H1 (cell line): ENCODE results near the gene ZNF385C. TPM values are rescaled to one million over a fixed set of nuclear protein-coding genes. Genes with fewer than 3 reads are reported as not detected.

Source experiments
- CTCF ChIA-PET: fragments of 300-600 bp; sonication (Branson Sonifier 250); formaldehyde crosslinking; loops from one replicate; lab custom pipeline; 2021; ENCODE audit not compliant: partially characterized antibody; lab: Charles Lee
- POLR2A ChIA-PET: fragments of 300-600 bp; sonication (Branson Sonifier 250); formaldehyde crosslinking; loops from one replicate; lab custom pipeline; 2021; ENCODE audit warnings: inconsistent platforms; ENCODE audit not compliant: partially characterized antibody; lab: Charles Lee
- DNase-seq, 2 experiments: peaks; one replicate each; pipeline versions ENCODE4 v3.0.0 to v3.0.0-alpha.2; 2010 to 2022; ENCODE audit warnings: low spot score in 2 of 2, low read depth in 1 of 2, mixed read lengths in 1 of 2
- FAIRE-seq: peaks from 2 replicates; lab custom pipeline; 2011; peaks lifted over from hg19 to GRCh38; lab: Jason Lieb, UNC
- H2AFZ ChIP-seq: 2 replicates; pipeline ENCODE4 v1.8.1; 2012; ENCODE audit warnings: low read length, inconsistent platforms
- H2AK5ac ChIP-seq: 2 replicates; pipeline ENCODE4 v1.6.1; 2013; ENCODE audit warnings: low read depth, low read length
- H2BK120ac ChIP-seq: replicated peaks from 2 replicates; pipeline ENCODE3; 2013; ENCODE audit warnings: low read depth, low read length, inconsistent platforms
- H2BK12ac ChIP-seq: 2 replicates; pipeline ENCODE4 v1.6.1; 2013; ENCODE audit warnings: low read depth, low read length
- H2BK15ac ChIP-seq: 2 replicates; pipeline ENCODE4 v1.6.1; 2013; ENCODE audit warnings: low read length
- H2BK20ac ChIP-seq: 2 replicates; pipeline ENCODE4 v1.6.1; 2013; ENCODE audit warnings: low read length
- H2BK5ac ChIP-seq: 2 replicates; pipeline ENCODE4 v1.6.1; 2013; ENCODE audit warnings: low read depth, low read length
- H3K14ac ChIP-seq: 2 replicates; pipeline ENCODE4 v1.6.1; 2013; ENCODE audit warnings: inconsistent platforms; ENCODE audit not compliant: insufficient read length
- H3K18ac ChIP-seq: 2 replicates; pipeline ENCODE4 v1.6.1; 2013; ENCODE audit warnings: low read length; ENCODE audit errors: extremely low read depth
- H3K23ac ChIP-seq: 2 replicates; pipeline ENCODE4 v1.6.1; 2013; ENCODE audit warnings: inconsistent platforms; ENCODE audit not compliant: insufficient read length
- H3K23me2 ChIP-seq: 2 replicates; pipeline ENCODE4 v1.6.1; 2013; ENCODE audit warnings: low read depth, low read length
- H3K27ac ChIP-seq: 2 replicates; pipeline ENCODE4 v1.6.1; 2011; ENCODE audit warnings: low read depth, low read length, inconsistent platforms
- H3K27me3 ChIP-seq, 4 experiments: replicated peaks in 1 of 4; 1 replicate in 1 of 4; 2 replicates in 3 of 4; pipeline versions ENCODE4 v1.6.1 to v1.8.1; 2011 to 2013; ENCODE audit warnings: low read length in 3 of 4, mild to moderate bottlenecking in 3 of 4, inconsistent platforms in 2 of 4, mixed read lengths in 2 of 4, moderate library complexity in 1 of 4; ENCODE audit not compliant: control insufficient read depth in 3 of 4, insufficient read depth in 3 of 4; ENCODE audit errors: extremely low read depth in 1 of 4
- H3K36me3 ChIP-seq, 4 experiments: 2 replicates each; pipeline versions ENCODE4 v1.6.1 to v1.8.1; 2011 to 2013; ENCODE audit warnings: mild to moderate bottlenecking in 4 of 4, low read length in 3 of 4, moderate library complexity in 2 of 4, control low read depth in 1 of 4, inconsistent platforms in 1 of 4; ENCODE audit not compliant: insufficient read depth in 4 of 4, control insufficient read depth in 2 of 4
- H3K4ac ChIP-seq: replicated peaks from 2 replicates; pipeline ENCODE3; 2013; ENCODE audit warnings: low read length, low read depth, mixed read lengths, inconsistent platforms; ENCODE audit not compliant: insufficient read length
- H3K4me1 ChIP-seq, 4 experiments: replicated peaks in 1 of 4; 1 replicate in 1 of 4; 2 replicates in 3 of 4; pipeline versions ENCODE4 v1.6.1 to v1.8.1; 2011 to 2013; ENCODE audit warnings: low read length in 3 of 4, inconsistent platforms in 2 of 4, mixed read lengths in 1 of 4; ENCODE audit not compliant: insufficient read depth in 4 of 4, control insufficient read depth in 3 of 4
- H3K4me2 ChIP-seq, 2 experiments: 2 replicates each; pipeline versions ENCODE4 v1.6.1 to v1.8.1; 2011 to 2013; ENCODE audit warnings: low read depth in 2 of 2, low read length in 2 of 2, control low read depth in 1 of 2, inconsistent platforms in 1 of 2, mild to moderate bottlenecking in 1 of 2; ENCODE audit not compliant: insufficient read depth in 1 of 2
- H3K4me3 ChIP-seq, 4 experiments: fragments of 200-600, 300-600 bp in 1 of 4; sonication (generic), shearing (Covaris generic), sonication (Bioruptor Twin) in 1 of 4; 2 replicates each; pipeline versions ENCODE4 v1.5.1 to v1.8.1; 2011 to 2016; ENCODE audit warnings: low read length in 4 of 4, low read depth in 3 of 4, control low read depth in 2 of 4, inconsistent platforms in 2 of 4, mild to moderate bottlenecking in 2 of 4, mixed read lengths in 1 of 4, moderate library complexity in 1 of 4; ENCODE audit not compliant: insufficient read depth in 2 of 4; ENCODE audit errors: extremely low read depth in 1 of 4
- H3K56ac ChIP-seq: replicated peaks from 2 replicates; pipeline ENCODE3; 2013; ENCODE audit warnings: low read depth, mild to moderate bottlenecking, mixed read lengths, low read length, inconsistent platforms; ENCODE audit not compliant: insufficient read length
- H3K79me1 ChIP-seq: 2 replicates; pipeline ENCODE4 v1.6.1; 2013; ENCODE audit warnings: low read depth, low read length, control low read depth
- H3K79me2 ChIP-seq, 2 experiments: 2 replicates each; pipeline versions ENCODE4 v1.6.1 to v1.8.1; 2012 to 2013; ENCODE audit warnings: low read length in 2 of 2, mild to moderate bottlenecking in 2 of 2, inconsistent platforms in 1 of 2; ENCODE audit not compliant: insufficient read depth in 2 of 2, control insufficient read depth in 1 of 2
- H3K9ac ChIP-seq, 4 experiments: replicated peaks in 1 of 4; 1 replicate in 1 of 4; 2 replicates in 3 of 4; pipeline versions ENCODE4 v1.6.1 to v1.8.1; 2011 to 2013; ENCODE audit warnings: low read depth in 3 of 4, low read length in 3 of 4, control low read depth in 2 of 4, mild to moderate bottlenecking in 2 of 4, moderate library complexity in 2 of 4, inconsistent platforms in 1 of 4; ENCODE audit errors: extremely low read depth in 1 of 4
- H3K9me3 ChIP-seq, 2 experiments: 2 replicates each; pipeline versions ENCODE4 v1.6.1 to v1.8.1; 2012 to 2013; ENCODE audit warnings: mild to moderate bottlenecking in 2 of 2, moderate library complexity in 2 of 2, control low read depth in 1 of 2, inconsistent platforms in 1 of 2, low read depth in 1 of 2, low read length in 1 of 2, mixed read lengths in 1 of 2; ENCODE audit not compliant: insufficient read depth in 2 of 2
- H4K20me1 ChIP-seq, 2 experiments: replicated peaks in 1 of 2; 2 replicates each; pipeline versions ENCODE3 to v1.8.1; 2011 to 2013; ENCODE audit warnings: inconsistent platforms in 2 of 2, low read length in 2 of 2, mild to moderate bottlenecking in 1 of 2; ENCODE audit not compliant: insufficient read depth in 2 of 2, control insufficient read depth in 1 of 2
- H4K5ac ChIP-seq: 2 replicates; pipeline ENCODE4 v1.6.1; 2013; ENCODE audit warnings: low read length, low read depth, mixed read lengths, inconsistent platforms; ENCODE audit not compliant: insufficient read length
- H4K8ac ChIP-seq: 2 replicates; pipeline ENCODE4 v1.8.0; 2013; ENCODE audit warnings: mild to moderate bottlenecking, moderate library complexity, low read length, inconsistent platforms; ENCODE audit not compliant: insufficient read depth; ENCODE audit errors: extremely low read depth
- H4K91ac ChIP-seq: replicated peaks from 2 replicates; pipeline ENCODE3; 2013; ENCODE audit warnings: low read length, mixed read lengths, inconsistent platforms; ENCODE audit not compliant: insufficient read length
- ASH2L ChIP-seq: fragments of 200-600, 300-600 bp; sonication (generic); IDR thresholded peaks from one replicate; pipeline ENCODE4 v1.7.1; 2017; ENCODE audit warnings: low read length
- BRCA1 ChIP-seq: IDR thresholded peaks from 2 replicates; pipeline ENCODE4 v1.6.1; 2012; ENCODE audit warnings: low read depth, low read length, improper control_type of control experiment
- CTBP2 ChIP-seq: IDR thresholded peaks from 2 replicates; pipeline ENCODE4 v1.7.0; 2011; ENCODE audit warnings: borderline replicate concordance, mild to moderate bottlenecking, moderate library complexity, mixed read lengths, low read length; ENCODE audit not compliant: insufficient read depth, insufficient read length
- JUND ChIP-seq: IDR thresholded peaks from 2 replicates; pipeline ENCODE4 v1.6.1; 2011; ENCODE audit warnings: mild to moderate bottlenecking, improper control_type of control experiment, low read length
- NANOG ChIP-seq: IDR thresholded peaks from 2 replicates; pipeline ENCODE4 v1.6.1; 2011; ENCODE audit warnings: low read length, low read depth, mild to moderate bottlenecking, inconsistent platforms; ENCODE audit not compliant: insufficient read depth, poor library complexity, severe bottlenecking
- RNF2 ChIP-seq: fragments of 200-900, 300-1000 bp; sonication (generic); IDR thresholded peaks from 2 replicates; pipeline ENCODE4 v1.7.1; 2016; ENCODE audit warnings: borderline replicate concordance, low read depth, mild to moderate bottlenecking, antibody characterized with exemption, low read length; ENCODE audit not compliant: poor library complexity, severe bottlenecking; ENCODE audit errors: missing control alignments
- SIX5 ChIP-seq: IDR thresholded peaks from 2 replicates; pipeline ENCODE4 v1.6.1; 2011; ENCODE audit warnings: mild to moderate bottlenecking, low read depth, low read length
- TBP ChIP-seq: IDR thresholded peaks from 2 replicates; pipeline ENCODE4 v1.6.1; 2011; ENCODE audit warnings: low read depth, low read length, improper control_type of control experiment
- WGBS, 2 experiments: shearing (Covaris generic) in 1 of 2; methylation state at CpG; one replicate each; pipeline versions ENCODE4 v1.1.6 to v1.1.7; 2013 to 2015; ENCODE audit warnings: low lambda C conversion rate in 2 of 2, mixed read lengths in 2 of 2, inconsistent platforms in 1 of 2, low coverage in 1 of 2, missing lambda C conversion rate in 1 of 2; ENCODE audit not compliant: insufficient replicate concordance in 2 of 2, insufficient coverage in 1 of 2, insufficient read length in 1 of 2; ENCODE audit errors: extremely low coverage in 1 of 2, missing lambda C conversion rate in 1 of 2; 5-methylcytosine and 5-hydroxymethylcytosine counted together
- polyA plus RNA-seq, 7 experiments: library from polyadenylated mRNA; depleted of rRNA in 3 of 7; stranded (reverse) in 5 of 7; unstranded in 2 of 7; fragments of >200 nt in 5 of 7; fragments of 200-250 nt in 2 of 7; gene quantifications; 1 replicate in 5 of 7; 2 replicates in 1 of 7; 4 replicates in 1 of 7; pipeline versions ENCODE4 v1.2.1 to v1.2.3, GENCODE V29; 2011 to 2013; ENCODE audit warnings: missing spikeins in 2 of 7, mixed read lengths in 2 of 7
- total RNA-seq: library from RNA; stranded (reverse); fragmentation: NEBNext Ultra II Directional; extraction: Animal tissue kit (Norgen Biotek cat#: 25700); gene quantifications from 2 replicates; pipeline ENCODE4 v1.2.1, GENCODE V29; 2021
- TF ChIP-seq, protein P1 (sequence below): IDR thresholded peaks from 2 replicates; pipeline ENCODE4 v1.6.1; 2012; ENCODE audit warnings: low read length, inconsistent platforms
- TF ChIP-seq, protein P2 (sequence below): IDR thresholded peaks from 2 replicates; pipeline ENCODE4 v1.6.1; 2012; ENCODE audit warnings: inconsistent platforms

ZNF385C gene
- total and polyA plus RNA-seq, 2 of the 8 experiments (the other 6 are each of a cell fraction or from before 2014, with no cell fraction given), result 3.9 to 6.1 TPM

DNA sequence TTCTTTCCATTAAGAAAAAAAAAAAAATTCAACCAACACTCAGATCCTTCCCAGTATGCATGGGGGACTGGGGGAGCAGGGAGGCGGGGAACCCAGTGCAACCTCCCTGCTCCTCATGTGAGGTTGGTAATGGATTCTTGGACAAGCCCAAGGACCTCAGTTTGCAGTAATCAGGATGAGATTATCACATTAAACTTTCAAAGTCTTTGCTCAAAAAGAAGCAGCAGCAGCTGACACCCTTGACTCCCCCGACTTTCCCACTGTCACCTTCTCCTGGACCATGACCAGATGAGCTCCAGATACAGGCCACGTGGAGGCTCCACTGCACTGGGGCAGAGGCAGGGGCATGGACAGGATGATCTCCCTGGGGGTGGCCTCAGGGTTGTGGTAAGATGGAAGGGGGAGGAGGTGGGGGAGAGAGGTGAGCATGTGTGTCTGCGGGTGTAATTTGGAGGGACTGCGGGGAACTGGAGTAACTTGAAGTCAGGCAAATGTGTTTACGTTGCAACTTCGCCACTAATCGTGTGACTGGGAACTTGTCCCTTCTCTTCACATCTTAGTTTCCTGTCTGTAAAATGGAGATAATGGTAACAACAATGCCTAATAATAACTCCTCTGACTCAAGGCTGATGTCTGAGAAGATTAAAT is 19.8 kb downstream of the ZNF385C start:
- no peak overlapping the region for H3K18ac ChIP-seq
- no peaks in the 10 kb centered on the region for H3K36me3 ChIP-seq
- H3K4me1 ChIP-seq, result peaks cover 0 to 4% (median 3%) of the 10 kb centered on the region in 4 experiments; a peak in 3 of 7 replicates
- FAIRE-seq, result no peak
- H3K23ac ChIP-seq, result no peak overlapping the region
- H3K27ac ChIP-seq, result no peak overlapping the region
- H2AK5ac ChIP-seq, result no peak overlapping the region
- no peak overlapping the region for H3K4ac ChIP-seq
- no peak overlapping the region for H3K9ac ChIP-seq
- DNase-seq, result no peak
- no peak overlapping the region for H4K5ac ChIP-seq
- no peak overlapping the region for H2BK120ac ChIP-seq
- no peak overlapping the region for H3K4me3 ChIP-seq
- H2BK12ac ChIP-seq, result peak overlapping the region; percentile 43; the same call in 1 of the 2 replicates
- no peak overlapping the region for H3K14ac ChIP-seq
- no peak overlapping the region for H2BK5ac ChIP-seq
- no peaks in the 10 kb centered on the region for H3K23me2 ChIP-seq
- no peaks in the 10 kb centered on the region for H3K79me1 ChIP-seq
- CTCF ChIA-PET, result interaction anchor here (0.6 to 2.9 kb wide), 3 partner anchors 12 to 43 kb away, joined by 3 to 32 read pairs (median 3); no protein-coding TSS in a partner anchor
- H4K91ac ChIP-seq, result no peak overlapping the region
- H3K79me2 ChIP-seq, result no peaks in the 10 kb centered on the region
- peak overlapping the region; percentile 62; the same call in 1 of the 2 replicates for H4K8ac ChIP-seq
- H4K20me1 ChIP-seq, result no peaks in the 10 kb centered on the region
- H2BK15ac ChIP-seq, result no peak overlapping the region
- no peak overlapping the region for H3K4me2 ChIP-seq
- WGBS, 2 experiments, result 90% methylated on average over 8 of the region's 8 CpGs; no CpG with 5 or more reads in 1 of the 2 experiments
- POLR2A ChIA-PET, result interaction anchor here (0.7 to 1.0 kb wide), 2 partner anchors 14 to 116 kb away, joined by 3 read pairs; partner anchors contain the start of gene GHDC
- no peak overlapping the region for H2AFZ ChIP-seq
- H3K27me3 ChIP-seq, result no peaks in the 10 kb centered on the region
- no peak overlapping the region for H3K56ac ChIP-seq
- no peaks in the 10 kb centered on the region for H3K9me3 ChIP-seq
- H2BK20ac ChIP-seq, result no peak overlapping the region
- TF ChIP-seq RNF2, result no peak
- TF ChIP-seq JUND, result no peak
- no peak for TF ChIP-seq ASH2L
- TF ChIP-seq, protein P1, sequence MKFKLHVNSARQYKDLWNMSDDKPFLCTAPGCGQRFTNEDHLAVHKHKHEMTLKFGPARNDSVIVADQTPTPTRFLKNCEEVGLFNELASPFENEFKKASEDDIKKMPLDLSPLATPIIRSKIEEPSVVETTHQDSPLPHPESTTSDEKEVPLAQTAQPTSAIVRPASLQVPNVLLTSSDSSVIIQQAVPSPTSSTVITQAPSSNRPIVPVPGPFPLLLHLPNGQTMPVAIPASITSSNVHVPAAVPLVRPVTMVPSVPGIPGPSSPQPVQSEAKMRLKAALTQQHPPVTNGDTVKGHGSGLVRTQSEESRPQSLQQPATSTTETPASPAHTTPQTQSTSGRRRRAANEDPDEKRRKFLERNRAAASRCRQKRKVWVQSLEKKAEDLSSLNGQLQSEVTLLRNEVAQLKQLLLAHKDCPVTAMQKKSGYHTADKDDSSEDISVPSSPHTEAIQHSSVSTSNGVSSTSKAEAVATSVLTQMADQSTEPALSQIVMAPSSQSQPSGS, result no peak
- no peak for TF ChIP-seq BRCA1
- no peak for TF ChIP-seq SIX5
- no peak for TF ChIP-seq CTBP2
- TF ChIP-seq NANOG, result no peak
- no peak for TF ChIP-seq TBP
- TF ChIP-seq, protein P2, sequence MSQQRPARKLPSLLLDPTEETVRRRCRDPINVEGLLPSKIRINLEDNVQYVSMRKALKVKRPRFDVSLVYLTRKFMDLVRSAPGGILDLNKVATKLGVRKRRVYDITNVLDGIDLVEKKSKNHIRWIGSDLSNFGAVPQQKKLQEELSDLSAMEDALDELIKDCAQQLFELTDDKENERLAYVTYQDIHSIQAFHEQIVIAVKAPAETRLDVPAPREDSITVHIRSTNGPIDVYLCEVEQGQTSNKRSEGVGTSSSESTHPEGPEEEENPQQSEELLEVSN, result no peak
